Adrenal gland (tissue), 5 donors: Measurements from ENCODE around the gene TANC1.

Source experiments
- POLR2A ChIP-seq, 2 donors: fragments of 450-650 bp; IDR thresholded peaks; one replicate each; pipeline ENCODE4 v1.6.1; 2017; ENCODE audit warnings: antibody characterized with exemption in 2 of 2, mild to moderate bottlenecking in 2 of 2, moderate library complexity in 1 of 2
- TF ChIP-seq, protein P1 (sequence below), 6 experiments: fragments of 450-650 bp in 4 of 6; fragments of 200-600 bp in 2 of 6; sonication (generic) in 1 of 6; IDR thresholded peaks; 1 replicate in 5 of 6; 2 replicates in 1 of 6; pipeline versions ENCODE4 v1.5.1 to v1.8.0; 2016 to 2021; ENCODE audit warnings: antibody characterized with exemption in 6 of 6, mild to moderate bottlenecking in 2 of 6, moderate library complexity in 1 of 6
- donor health status: DM: no; HTN: no; CAD: no.

- TF ChIP-seq POLR2A (IDR thresholded peaks at IDR 0.05): no peak
- TF ChIP-seq, protein P1, sequence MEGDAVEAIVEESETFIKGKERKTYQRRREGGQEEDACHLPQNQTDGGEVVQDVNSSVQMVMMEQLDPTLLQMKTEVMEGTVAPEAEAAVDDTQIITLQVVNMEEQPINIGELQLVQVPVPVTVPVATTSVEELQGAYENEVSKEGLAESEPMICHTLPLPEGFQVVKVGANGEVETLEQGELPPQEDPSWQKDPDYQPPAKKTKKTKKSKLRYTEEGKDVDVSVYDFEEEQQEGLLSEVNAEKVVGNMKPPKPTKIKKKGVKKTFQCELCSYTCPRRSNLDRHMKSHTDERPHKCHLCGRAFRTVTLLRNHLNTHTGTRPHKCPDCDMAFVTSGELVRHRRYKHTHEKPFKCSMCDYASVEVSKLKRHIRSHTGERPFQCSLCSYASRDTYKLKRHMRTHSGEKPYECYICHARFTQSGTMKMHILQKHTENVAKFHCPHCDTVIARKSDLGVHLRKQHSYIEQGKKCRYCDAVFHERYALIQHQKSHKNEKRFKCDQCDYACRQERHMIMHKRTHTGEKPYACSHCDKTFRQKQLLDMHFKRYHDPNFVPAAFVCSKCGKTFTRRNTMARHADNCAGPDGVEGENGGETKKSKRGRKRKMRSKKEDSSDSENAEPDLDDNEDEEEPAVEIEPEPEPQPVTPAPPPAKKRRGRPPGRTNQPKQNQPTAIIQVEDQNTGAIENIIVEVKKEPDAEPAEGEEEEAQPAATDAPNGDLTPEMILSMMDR (IDR thresholded peaks at IDR 0.05): no peak
These were observed 129.9 kb downstream of the TANC1 start for GRCh38 chr2:159098361-159098760.
